Thyroid gland (tissue), 4 donors: ENCODE measurements around the gene HIPK2. TPM values are rescaled to one million over a fixed set of nuclear protein-coding genes. Genes with fewer than 3 reads are reported as not detected.

Source experiments
- DNase-seq, 2 donors: peaks; one replicate each; pipeline ENCODE4 v3.0.0-alpha.2; 2019
- H3K27ac ChIP-seq, 3 donors: fragments of 200-600 bp; sonication (generic); 1 replicate in 2 of 3; 2 replicates in 1 of 3; pipeline ENCODE4 v1.5.1; 2016 to 2019; ENCODE audit warnings: mild to moderate bottlenecking in 1 of 3, moderate library complexity in 1 of 3
- H3K27me3 ChIP-seq: fragments of 200-600 bp; sonication (generic); one replicate; pipeline ENCODE4 v1.5.1; 2019
- H3K36me3 ChIP-seq, 2 donors: fragments of 200-600 bp; sonication (generic); one replicate each; pipeline ENCODE4 v1.5.1; 2016 to 2019
- H3K4me1 ChIP-seq, 2 donors: fragments of 200-600 bp; sonication (generic); one replicate each; pipeline ENCODE4 v1.5.1; 2017 to 2019
- H3K4me3 ChIP-seq, 3 donors: fragments of 200-600 bp; sonication (generic); replicated peaks in 1 of 3; 1 replicate in 2 of 3; 2 replicates in 1 of 3; pipeline ENCODE4 v1.5.1; 2016; ENCODE audit warnings: mild to moderate bottlenecking in 1 of 3
- H3K9me3 ChIP-seq: fragments of 200-600 bp; sonication (generic); one replicate; pipeline ENCODE4 v1.5.1; 2017
- CTCF ChIP-seq, 6 experiments: fragments of 200-600 bp in 3 of 6; fragments of 450-650 bp in 3 of 6; sonication (generic) in 3 of 6; IDR thresholded peaks; one replicate each; pipeline ENCODE4 v1.5.1; 2016 to 2019; ENCODE audit warnings: antibody characterized with exemption in 6 of 6, mild to moderate bottlenecking in 2 of 6, inconsistent platforms in 1 of 6, moderate library complexity in 1 of 6
- POLR2A ChIP-seq, 2 donors: fragments of 450-650 bp; IDR thresholded peaks; one replicate each; pipeline ENCODE4 v1.6.1; 2017; ENCODE audit warnings: antibody characterized with exemption in 2 of 2, mild to moderate bottlenecking in 2 of 2, moderate library complexity in 1 of 2
- WGBS, 2 donors: methylation state at CpG; one replicate each; pipeline ENCODE4 v1.1.5; 2017; 5-methylcytosine and 5-hydroxymethylcytosine counted together
- intact Hi-C: fragments of 100-400 bp; cut with DNase I; formaldehyde crosslinking; loops from one replicate; pipeline ENCODE4 v1.15.1; 2023
- total RNA-seq, 4 donors: library from RNA; depleted of rRNA; stranded (reverse); fragments of >200 nt; gene quantifications; one replicate each; pipeline ENCODE4 v1.2.3, GENCODE V29; 2016

The HIPK2 gene
- total RNA-seq, 4 donors from 2014 or later, result 31.3 to 58.5 (median 41.0) TPM

GRCh38 chr7:139799586-139799985, 21.8 kb upstream of the HIPK2 start:
- Histone ChIP-seq H3K4me3 (no peak overlapping the region), H3K27ac (no peak overlapping the region), H3K36me3 (no peaks in the 10 kb centered on the region), H3K9me3 (no peaks in the 10 kb centered on the region), H3K4me1 (no peaks in the 10 kb centered on the region), H3K27me3 (no peaks in the 10 kb centered on the region)
- intact Hi-C loops, result no loop called here
- TF ChIP-seq POLR2A (IDR thresholded peaks at IDR 0.05) (no peak), CTCF (IDR thresholded peaks at IDR 0.05) (no peak)
- 65 to 75% methylated on average over 2 of the region's 2 CpGs for WGBS, 2 donors
- DNase-seq, result no peak

- intact Hi-C loops, result no loop called here
- 91 to 92% methylated on average over 4 of the region's 4 CpGs for WGBS, 2 donors
- no peaks in the 10 kb centered on the region for H3K27me3 ChIP-seq
- no peak for DNase-seq
- TF ChIP-seq CTCF (IDR thresholded peaks at IDR 0.05) (no peak), POLR2A (IDR thresholded peaks at IDR 0.05) (no peak)
- no peak overlapping the region for H3K4me3 ChIP-seq
- no peaks in the 10 kb centered on the region for H3K9me3 ChIP-seq
- H3K4me1 ChIP-seq, result no peaks in the 10 kb centered on the region
- no peaks in the 10 kb centered on the region for H3K36me3 ChIP-seq
- no peak overlapping the region for H3K27ac ChIP-seq
Observed at GRCh38 chr7:139798892-139799291, 21.1 kb upstream of the HIPK2 start.

- intact Hi-C loops, result no loop called here
- Histone ChIP-seq H3K9me3 (no peaks in the 10 kb centered on the region), H3K27me3 (no peaks in the 10 kb centered on the region), H3K27ac (no peak overlapping the region), H3K4me3 (no peak overlapping the region), H3K36me3 (no peaks in the 10 kb centered on the region), H3K4me1 (no peaks in the 10 kb centered on the region)
- TF ChIP-seq POLR2A (IDR thresholded peaks at IDR 0.05), result no peak
- TF ChIP-seq CTCF (IDR thresholded peaks at IDR 0.05), result no peak
- no peak for DNase-seq
- WGBS, 2 donors, result 43 to 60% methylated on average over 10 of the region's 10 CpGs
Observed at GRCh38 chr7:139798221-139798620, 20.4 kb upstream of the HIPK2 start.

- Histone ChIP-seq H3K27me3 (no peaks in the 10 kb centered on the region), H3K4me3 (no peak overlapping the region), H3K27ac (no peak overlapping the region), H3K9me3 (no peaks in the 10 kb centered on the region), H3K4me1 (no peaks in the 10 kb centered on the region), H3K36me3 (no peaks in the 10 kb centered on the region)
- intact Hi-C loops, result no loop called here
- TF ChIP-seq POLR2A (IDR thresholded peaks at IDR 0.05) (no peak), CTCF (IDR thresholded peaks at IDR 0.05) (no peak)
- WGBS, 2 donors, result 79 to 85% methylated on average over 2 of the region's 2 CpGs
- DNase-seq, result no peak
Observed at GRCh38 chr7:139797607-139798006, 19.8 kb upstream of the HIPK2 start.

- Histone ChIP-seq H3K9me3 (no peaks in the 10 kb centered on the region), H3K36me3 (no peaks in the 10 kb centered on the region), H3K4me1 (no peaks in the 10 kb centered on the region), H3K27me3 (no peaks in the 10 kb centered on the region), H3K4me3 (no peak overlapping the region), H3K27ac (no peak overlapping the region)
- TF ChIP-seq CTCF (IDR thresholded peaks at IDR 0.05) (no peak), POLR2A (IDR thresholded peaks at IDR 0.05) (no peak)
- DNase-seq, result no peak
- intact Hi-C loops, result no loop called here
- WGBS, 2 donors, result 90 to 92% methylated on average over 7 of the region's 7 CpGs
Observed at GRCh38 chr7:139791316-139791715, 13.5 kb upstream of the HIPK2 start.
